Parathyroid adenoma (tissue), 2 donors: Measurements from ENCODE around the gene SPAG16.

Source experiments
- H2AFZ ChIP-seq: fragments of 300-600 bp; sonication (generic); one replicate; pipeline ENCODE4 v1.7.0; 2017; ENCODE audit warnings: antibody characterized with exemption, mild to moderate bottlenecking
- H3K27ac ChIP-seq: fragments of 300-600 bp; sonication (generic); one replicate; pipeline ENCODE4 v1.7.0; 2017
- H3K27me3 ChIP-seq: fragments of 300-600 bp; sonication (generic); one replicate; pipeline ENCODE4 v1.7.0; 2017; ENCODE audit warnings: low read length; ENCODE audit not compliant: control insufficient read depth, insufficient read depth
- H3K36me3 ChIP-seq: fragments of 300-600 bp; sonication (generic); one replicate; pipeline ENCODE4 v1.7.0; 2017; ENCODE audit warnings: low read length; ENCODE audit not compliant: control insufficient read depth, insufficient read depth
- H3K4me1 ChIP-seq: fragments of 300-600 bp; sonication (generic); one replicate; pipeline ENCODE4 v1.7.0; 2017; ENCODE audit warnings: control low read depth
- H3K4me2 ChIP-seq: fragments of 300-600 bp; sonication (generic); one replicate; pipeline ENCODE4 v1.7.0; 2017; ENCODE audit warnings: low read length
- H3K4me3 ChIP-seq: fragments of 300-600 bp; sonication (generic); one replicate; pipeline ENCODE4 v1.7.0; 2017; ENCODE audit warnings: low read depth, low read length
- H3K79me2 ChIP-seq: fragments of 300-600 bp; sonication (generic); one replicate; pipeline ENCODE4 v1.7.0; 2017; ENCODE audit warnings: control low read depth
- H3K9ac ChIP-seq: fragments of 300-600 bp; sonication (generic); one replicate; pipeline ENCODE4 v1.7.0; 2017; ENCODE audit warnings: mild to moderate bottlenecking
- H3K9me3 ChIP-seq: fragments of 300-600 bp; sonication (generic); one replicate; pipeline ENCODE4 v1.7.0; 2017; ENCODE audit warnings: low read length; ENCODE audit not compliant: control insufficient read depth
- TF ChIP-seq, protein P1 (sequence below): fragments of 300-600 bp; sonication (generic); IDR thresholded peaks from one replicate; pipeline ENCODE4 v1.7.0; 2017; ENCODE audit warnings: antibody characterized with exemption, mild to moderate bottlenecking
- donor health status: primary hyperparathyroidism.

The SPAG16 gene

DNA sequence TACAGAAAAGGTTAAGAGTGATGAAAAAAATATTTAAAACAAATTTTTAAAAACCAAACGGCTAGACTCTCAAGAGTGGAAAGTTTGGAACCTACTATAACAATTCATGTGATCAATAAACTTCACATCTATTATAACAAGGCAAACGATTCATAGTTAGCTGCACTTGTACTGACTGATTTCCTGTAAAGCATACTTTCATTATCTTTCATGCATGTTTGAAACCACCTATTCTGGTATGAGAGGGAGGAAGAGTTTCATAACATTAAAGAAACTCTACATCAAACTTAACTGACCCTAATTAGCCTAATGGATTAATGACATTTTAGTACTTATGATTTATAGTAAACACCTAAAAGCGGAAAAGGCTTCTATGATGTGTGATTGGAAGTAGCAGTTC, 1082.9 kb downstream of the SPAG16 start:
- TF ChIP-seq, protein P1, sequence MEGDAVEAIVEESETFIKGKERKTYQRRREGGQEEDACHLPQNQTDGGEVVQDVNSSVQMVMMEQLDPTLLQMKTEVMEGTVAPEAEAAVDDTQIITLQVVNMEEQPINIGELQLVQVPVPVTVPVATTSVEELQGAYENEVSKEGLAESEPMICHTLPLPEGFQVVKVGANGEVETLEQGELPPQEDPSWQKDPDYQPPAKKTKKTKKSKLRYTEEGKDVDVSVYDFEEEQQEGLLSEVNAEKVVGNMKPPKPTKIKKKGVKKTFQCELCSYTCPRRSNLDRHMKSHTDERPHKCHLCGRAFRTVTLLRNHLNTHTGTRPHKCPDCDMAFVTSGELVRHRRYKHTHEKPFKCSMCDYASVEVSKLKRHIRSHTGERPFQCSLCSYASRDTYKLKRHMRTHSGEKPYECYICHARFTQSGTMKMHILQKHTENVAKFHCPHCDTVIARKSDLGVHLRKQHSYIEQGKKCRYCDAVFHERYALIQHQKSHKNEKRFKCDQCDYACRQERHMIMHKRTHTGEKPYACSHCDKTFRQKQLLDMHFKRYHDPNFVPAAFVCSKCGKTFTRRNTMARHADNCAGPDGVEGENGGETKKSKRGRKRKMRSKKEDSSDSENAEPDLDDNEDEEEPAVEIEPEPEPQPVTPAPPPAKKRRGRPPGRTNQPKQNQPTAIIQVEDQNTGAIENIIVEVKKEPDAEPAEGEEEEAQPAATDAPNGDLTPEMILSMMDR, result no peak
- H3K79me2 ChIP-seq, result no peaks in the 10 kb centered on the region
- no peaks in the 10 kb centered on the region for H3K4me1 ChIP-seq
- no peak overlapping the region for H3K9ac ChIP-seq
- no peak overlapping the region for H3K27ac ChIP-seq
- no peak overlapping the region for H3K4me2 ChIP-seq
- H3K9me3 ChIP-seq, result no peaks in the 10 kb centered on the region
- H2AFZ ChIP-seq, result no peak overlapping the region
- H3K36me3 ChIP-seq, result no peaks in the 10 kb centered on the region
- no peaks in the 10 kb centered on the region for H3K27me3 ChIP-seq
- no peak overlapping the region for H3K4me3 ChIP-seq

DNA sequence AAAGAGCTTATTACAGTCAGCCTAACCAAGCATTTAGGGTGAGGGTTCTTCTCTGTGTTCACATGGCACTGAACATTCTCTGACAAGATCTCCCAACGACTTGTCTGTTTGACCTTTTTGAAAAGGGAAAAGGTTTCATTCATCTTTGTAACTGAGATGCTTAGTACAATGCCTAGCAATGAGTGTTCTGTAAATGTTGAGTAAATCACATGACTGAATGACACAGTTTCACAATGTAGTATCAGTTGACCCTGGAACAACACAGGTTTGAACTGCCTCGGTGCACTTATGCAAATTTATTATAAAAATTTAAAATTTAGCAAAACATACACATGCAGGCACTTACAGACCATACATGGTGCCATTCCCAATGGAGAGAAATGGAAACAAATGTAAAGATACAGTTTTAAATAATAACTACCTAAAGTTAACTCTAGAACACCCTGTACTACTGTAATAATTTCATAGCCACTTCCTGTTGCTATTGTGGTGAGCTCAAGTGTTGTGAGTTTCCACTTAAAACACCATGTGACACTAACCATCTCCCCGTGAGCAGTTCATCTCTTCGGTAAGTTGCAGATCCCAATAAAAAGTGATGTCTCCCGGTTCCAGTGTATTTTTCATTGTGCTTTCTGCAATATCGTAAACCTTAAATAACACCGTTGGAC, 1092.5 kb downstream of the SPAG16 start:
- no peak overlapping the region for H3K9ac ChIP-seq
- TF ChIP-seq, protein P1, result no peak
- H3K27ac ChIP-seq, result no peak overlapping the region
- no peaks in the 10 kb centered on the region for H3K27me3 ChIP-seq
- no peak overlapping the region for H2AFZ ChIP-seq
- H3K4me3 ChIP-seq, result no peak overlapping the region
- H3K36me3 ChIP-seq, result no peaks in the 10 kb centered on the region
- H3K4me1 ChIP-seq, result peaks cover 5% of the 10 kb centered on the region
- no peaks in the 10 kb centered on the region for H3K9me3 ChIP-seq
- H3K79me2 ChIP-seq, result no peaks in the 10 kb centered on the region
- H3K4me2 ChIP-seq, result no peak overlapping the region

DNA sequence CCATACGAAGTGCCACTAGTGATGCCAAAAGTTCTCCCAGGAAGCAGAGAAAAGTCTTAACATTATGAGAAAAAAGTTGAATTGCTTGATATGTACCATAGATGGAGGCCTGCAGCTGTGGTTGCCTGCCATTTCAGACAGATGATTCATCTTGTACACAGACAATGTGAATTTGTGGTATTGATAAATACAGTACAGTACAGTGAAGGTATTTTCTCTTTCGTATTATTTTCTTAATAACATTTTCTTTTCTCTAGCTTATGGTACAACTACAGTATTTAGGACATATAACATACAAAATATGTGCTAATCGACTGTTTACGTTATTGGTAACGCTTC, 1093.0 kb downstream of the SPAG16 start:
- Histone ChIP-seq H3K79me2 (no peaks in the 10 kb centered on the region), H3K9ac (no peak overlapping the region), H3K4me2 (no peak overlapping the region), H3K27ac (no peak overlapping the region), H3K4me3 (no peak overlapping the region), H3K27me3 (no peaks in the 10 kb centered on the region), H3K36me3 (no peaks in the 10 kb centered on the region), H3K4me1 (peaks cover 5% of the 10 kb centered on the region), H2AFZ (no peak overlapping the region), H3K9me3 (no peaks in the 10 kb centered on the region)
- TF ChIP-seq, protein P1, result no peak

DNA sequence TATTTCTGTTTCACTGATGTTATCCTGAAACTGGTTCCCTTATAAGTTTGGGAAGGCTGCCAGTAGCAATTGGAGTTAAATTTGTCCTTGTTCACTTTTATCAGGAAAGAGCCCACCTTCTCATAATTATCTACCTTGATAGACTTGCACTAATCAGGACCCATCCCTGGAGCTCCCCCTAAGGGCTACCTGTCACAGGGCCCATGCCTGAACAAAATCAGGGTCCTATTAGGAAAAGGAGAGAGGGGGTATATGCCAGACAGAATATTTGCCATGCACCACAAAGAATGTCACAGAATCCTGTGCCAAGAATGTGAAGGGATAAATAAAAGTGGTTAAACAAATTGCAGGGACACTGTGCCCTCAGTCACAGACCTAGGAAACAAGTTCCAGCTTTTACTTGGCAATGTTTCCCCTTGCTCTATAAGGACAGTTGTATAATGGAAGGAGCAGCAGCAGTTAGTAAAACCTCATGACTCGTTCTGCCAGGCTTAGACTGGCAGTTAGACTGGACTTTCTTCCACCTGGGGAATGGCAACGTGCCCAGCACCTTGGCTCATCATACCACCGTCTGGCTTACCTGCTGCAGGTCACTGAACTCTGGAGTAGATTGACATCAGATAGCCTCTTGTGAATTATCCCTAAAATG, 1094.3 kb downstream of the SPAG16 start:
- H3K27ac ChIP-seq, result no peak overlapping the region
- no peak overlapping the region for H3K4me2 ChIP-seq
- H3K27me3 ChIP-seq, result no peaks in the 10 kb centered on the region
- H3K4me3 ChIP-seq, result no peak overlapping the region
- peaks cover 5% of the 10 kb centered on the region for H3K4me1 ChIP-seq
- H2AFZ ChIP-seq, result no peak overlapping the region
- no peaks in the 10 kb centered on the region for H3K9me3 ChIP-seq
- no peak overlapping the region for H3K9ac ChIP-seq
- no peaks in the 10 kb centered on the region for H3K79me2 ChIP-seq
- no peaks in the 10 kb centered on the region for H3K36me3 ChIP-seq
- TF ChIP-seq, protein P1, result no peak

DNA sequence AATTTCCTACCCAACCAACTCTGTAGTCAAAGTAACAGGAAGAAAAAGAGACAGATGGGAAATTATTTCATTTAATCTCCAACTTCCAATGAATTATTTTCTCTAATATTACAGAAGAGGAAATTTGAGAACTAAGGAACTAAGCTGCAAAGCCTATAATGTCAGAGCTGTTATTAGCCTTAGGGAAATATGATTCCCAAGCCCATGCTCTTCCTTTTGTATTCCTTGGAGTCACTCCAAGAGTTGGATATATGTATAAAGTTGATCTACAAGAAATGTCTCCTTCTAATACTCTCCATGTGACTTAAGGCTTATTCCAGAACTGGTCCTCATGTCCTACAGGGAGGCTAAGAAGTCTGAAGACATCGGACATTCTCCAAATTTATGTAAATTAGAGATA, 1095.0 kb downstream of the SPAG16 start:
- TF ChIP-seq, protein P1, result no peak
- H3K27ac ChIP-seq, result no peak overlapping the region
- H3K79me2 ChIP-seq, result no peaks in the 10 kb centered on the region
- H3K4me2 ChIP-seq, result no peak overlapping the region
- no peak overlapping the region for H2AFZ ChIP-seq
- H3K9ac ChIP-seq, result no peak overlapping the region
- no peaks in the 10 kb centered on the region for H3K9me3 ChIP-seq
- H3K36me3 ChIP-seq, result no peaks in the 10 kb centered on the region
- peaks cover 5% of the 10 kb centered on the region for H3K4me1 ChIP-seq
- H3K4me3 ChIP-seq, result no peak overlapping the region
- no peaks in the 10 kb centered on the region for H3K27me3 ChIP-seq
